NK-92 (cell line): ENCODE results near the gene CCDC9.

Experiments
- DNase-seq: peaks from one replicate; lab custom pipeline; 2025; ENCODE audit not compliant: unreplicated experiment; lab: John Stamatoyannopoulos, UW

The CCDC9 gene

DNA sequence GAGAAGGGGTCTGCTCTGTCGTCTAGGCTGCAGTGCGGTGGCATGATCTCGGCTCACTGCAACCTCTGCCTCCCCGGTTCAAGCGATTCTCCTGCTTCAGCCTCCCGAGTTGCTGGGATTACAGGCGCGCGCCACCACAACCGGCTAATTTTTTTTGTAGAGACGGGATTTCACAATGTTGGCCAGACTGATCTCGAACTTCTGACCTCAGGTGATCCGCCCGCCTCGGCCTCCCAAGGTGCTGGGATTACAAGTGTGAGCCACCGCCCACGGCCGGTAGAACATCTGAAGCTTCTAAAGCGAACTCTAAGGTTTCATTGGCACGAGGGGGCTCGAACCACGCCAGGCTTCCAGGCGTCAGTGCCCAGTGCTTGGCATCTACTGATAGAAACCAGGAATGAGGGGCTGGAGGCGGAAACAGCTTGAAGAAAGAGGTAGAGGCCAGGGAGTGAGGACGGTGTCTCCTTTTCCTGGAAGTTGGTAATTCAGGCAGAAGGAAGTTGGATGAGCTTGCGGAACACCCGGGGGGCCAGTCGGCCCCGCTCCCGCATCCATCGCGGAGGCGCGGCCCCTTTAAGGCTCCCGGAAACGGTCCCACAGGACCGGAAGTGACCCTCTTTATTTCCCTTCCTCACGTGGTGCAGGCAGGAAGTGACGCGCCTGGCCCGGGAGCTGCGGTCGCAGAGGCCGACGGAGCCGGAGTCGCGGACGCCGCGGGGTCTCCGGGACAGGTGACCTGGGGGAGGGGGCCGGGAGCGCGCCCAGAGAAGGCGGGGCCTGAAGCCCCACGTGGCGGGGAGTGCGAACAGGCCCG lies at the start of gene CCDC9:
Gene CCDC9 (plus strand): TSS at position 647 of the 814 bp plus-strand sequence. CDS start 1,876 bp downstream, outside the sequence.
- DNase-seq, result no peak

DNA sequence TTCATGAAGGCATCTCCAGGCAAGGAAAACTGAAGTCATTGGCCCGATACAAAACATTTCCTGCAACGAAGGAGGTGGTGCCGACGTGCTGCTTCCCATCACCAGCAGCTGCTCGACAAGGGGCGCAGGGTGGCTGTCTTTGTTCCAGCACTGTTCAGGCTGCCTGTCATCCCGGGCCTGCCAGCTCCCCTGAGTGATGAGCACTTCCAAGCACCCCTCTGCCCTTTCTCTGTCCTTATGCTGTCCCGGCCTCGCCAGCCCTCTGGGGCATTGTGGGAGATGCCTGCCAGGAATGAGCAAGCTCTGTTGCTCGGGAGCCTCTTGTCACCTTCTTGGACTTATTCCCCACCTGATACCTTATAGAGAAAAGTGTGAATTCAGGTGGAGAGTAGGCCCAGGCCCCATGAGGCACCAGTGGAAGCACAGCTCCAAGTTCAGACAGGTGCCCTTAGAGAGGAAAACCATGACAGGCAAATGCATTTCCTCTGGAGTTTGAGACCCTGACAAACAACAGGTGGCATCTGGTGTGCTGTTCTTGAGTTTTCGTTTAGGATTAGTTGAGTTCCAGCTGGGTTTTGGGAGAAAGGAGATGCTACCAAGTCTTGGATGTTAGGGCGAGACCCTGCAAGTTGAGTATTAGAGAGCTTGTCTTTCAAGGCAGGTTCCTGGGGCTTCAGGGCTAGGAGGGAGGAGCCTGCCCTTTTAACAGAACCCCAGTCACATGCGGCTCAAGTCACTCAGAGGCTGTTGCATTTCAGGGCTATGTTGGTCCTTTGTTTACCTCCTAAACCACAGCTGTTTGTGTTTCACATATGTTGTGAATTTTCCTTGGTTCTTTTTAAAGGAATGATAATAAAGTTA lies 46.8 kb upstream of the CCDC9 start:
- no peak for DNase-seq

DNA sequence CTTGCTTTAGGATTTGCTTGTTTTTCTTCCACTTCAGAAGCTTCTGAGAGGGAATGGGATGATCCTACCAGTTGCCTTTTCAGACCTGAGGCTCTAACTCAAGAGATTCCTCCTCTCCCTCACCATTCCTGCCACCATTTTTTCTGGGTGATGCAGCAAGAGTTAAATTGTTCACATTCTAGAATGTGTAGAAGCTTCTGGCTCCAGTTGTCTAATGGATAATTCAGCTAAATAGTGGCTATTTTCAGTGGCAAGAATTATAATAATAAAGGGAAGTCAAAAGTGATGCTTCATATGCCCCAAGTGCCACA lies 46.2 kb upstream of the CCDC9 start:
- no peak for DNase-seq

DNA sequence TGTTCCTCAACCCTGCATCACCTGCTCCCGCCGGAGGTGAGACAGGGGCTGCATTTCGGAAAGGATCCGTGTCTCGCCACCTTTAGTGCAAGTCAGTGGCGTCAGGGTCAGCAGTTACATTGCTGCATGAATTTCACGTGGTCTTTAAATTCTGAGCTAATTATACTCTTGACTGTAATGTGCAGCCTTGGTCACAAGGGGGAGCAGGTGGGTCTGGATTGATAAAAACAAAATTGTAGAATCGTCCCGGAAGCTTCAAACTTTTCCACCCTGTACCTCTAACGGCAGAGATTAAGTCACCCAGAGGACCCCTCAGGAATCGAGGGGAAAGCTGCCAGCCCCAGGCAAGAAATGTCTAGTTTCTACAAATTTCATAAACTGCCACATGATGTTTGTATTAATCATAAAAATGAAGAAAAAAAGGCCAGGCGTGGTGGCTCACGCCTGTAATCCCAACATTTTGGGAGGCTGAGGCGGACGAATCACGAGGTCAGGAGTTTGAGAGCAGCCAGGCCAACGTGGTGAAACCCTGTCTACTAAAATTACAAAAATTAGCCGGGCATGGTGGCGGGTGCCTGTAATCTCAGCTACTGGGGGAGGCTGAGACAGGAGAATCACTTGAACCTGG lies 45.5 kb upstream of the CCDC9 start:
- no peak for DNase-seq

DNA sequence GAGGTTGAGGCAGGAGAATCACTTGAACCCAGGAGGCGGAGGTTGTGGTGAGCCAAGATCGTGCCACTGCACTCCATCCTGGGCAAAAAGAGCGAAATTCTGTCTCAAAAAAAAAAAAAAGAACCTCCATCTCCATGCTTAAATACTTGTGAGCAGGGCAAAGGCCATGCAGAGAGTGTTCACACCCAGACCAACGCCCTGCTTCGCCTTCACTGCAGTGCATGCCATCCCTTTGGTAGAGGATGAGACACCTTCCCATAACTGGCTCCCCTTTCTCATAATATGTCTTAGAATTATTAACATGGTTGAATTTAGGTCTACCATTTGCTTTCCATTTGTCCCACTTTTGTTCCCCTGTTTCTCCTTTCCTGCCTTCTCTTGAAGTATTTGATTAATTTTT lies 40.7 kb upstream of the CCDC9 start:
- DNase-seq, result no peak

DNA sequence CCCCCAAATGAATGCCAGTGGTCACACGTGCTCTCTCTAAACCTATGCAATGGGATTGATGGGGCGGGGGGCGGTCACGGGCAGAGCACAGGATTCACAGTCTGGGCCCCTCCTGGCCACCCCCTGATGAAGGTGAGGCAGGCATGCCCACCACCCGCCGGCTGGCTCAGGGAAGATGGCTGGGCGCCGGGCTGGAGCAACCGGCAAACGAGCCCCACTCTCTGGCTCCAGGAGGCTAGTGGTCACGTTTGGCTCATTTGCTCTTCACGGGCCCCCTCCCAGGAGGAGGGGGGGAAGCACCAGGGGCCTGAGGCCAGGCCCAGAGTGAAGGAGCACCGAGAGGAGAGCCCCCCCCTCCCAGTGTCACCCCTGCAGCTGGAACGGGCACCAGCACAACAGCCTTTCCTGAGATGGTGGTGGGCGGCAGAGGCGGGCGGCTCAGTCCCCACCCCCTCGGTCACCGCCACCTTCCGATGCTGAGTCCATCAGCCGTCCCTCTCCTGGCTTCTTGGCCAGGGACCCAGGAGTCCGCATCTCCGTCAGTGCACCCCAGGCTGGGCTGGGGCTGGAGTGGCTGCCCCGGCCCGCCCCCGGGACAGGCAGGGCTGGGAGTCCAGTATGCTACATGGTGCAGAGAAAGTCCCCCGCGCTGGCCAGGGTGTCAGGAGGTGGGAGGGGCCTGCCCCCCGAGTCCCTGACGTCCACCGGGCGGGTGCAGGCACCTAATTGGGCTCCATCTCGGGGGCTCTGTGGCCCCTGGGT lies 35.1 kb upstream of the CCDC9 start:
- DNase-seq, result no peak

DNA sequence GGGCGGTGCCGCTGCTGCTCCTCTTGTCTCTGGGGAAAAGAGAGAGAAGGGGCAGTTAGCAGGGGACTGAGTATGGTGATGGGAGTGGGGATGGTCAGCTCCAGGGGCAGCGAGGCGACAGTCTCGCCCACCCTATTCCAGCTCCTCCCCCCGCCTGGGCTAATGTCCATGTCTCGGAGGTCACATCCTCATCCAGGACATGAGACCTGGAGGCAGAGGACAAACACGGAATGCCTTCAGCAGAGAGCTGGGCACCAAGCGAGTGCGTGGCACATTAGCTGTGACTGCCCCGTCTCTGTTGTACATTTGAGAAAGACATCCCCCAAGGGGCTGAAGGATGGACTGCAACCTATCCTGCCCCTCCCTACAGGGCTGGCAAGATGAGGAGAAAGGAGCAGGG lies 34.4 kb upstream of the CCDC9 start:
- DNase-seq, result no peak

DNA sequence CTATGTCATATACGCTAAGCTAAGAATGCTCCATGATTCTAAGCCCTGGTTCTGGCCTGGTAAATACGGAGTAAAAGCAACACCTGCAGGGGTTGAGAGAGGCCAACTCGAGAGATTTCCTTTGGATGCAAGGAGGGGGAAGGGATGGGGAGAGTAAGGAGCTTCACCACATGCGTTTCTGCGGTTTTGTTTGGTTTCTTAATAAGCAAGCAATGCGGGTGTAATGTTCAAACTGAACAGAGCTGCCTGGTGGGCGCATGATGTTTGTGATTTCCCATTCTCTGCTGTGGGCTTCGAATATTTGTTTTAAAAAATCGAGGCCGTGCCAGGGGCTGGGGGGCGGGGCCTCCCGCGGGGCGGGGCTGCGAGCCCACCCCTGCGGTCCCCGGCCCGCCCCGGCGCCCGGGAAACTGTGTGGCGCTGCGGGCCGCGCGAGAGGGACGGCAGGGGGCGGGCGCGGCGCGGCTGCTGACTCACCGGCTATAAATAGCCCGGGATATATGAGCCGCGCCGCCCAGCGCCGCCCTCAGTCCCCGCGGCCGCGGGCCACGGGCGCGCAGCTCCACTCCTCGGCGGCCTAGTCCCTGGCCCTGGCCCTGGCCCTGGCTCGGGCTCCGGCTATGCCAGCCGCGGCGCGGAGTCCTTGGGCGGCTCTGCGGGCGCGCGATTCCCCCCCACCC lies 30.4 kb upstream of the CCDC9 start:
- DNase-seq, result no peak

DNA sequence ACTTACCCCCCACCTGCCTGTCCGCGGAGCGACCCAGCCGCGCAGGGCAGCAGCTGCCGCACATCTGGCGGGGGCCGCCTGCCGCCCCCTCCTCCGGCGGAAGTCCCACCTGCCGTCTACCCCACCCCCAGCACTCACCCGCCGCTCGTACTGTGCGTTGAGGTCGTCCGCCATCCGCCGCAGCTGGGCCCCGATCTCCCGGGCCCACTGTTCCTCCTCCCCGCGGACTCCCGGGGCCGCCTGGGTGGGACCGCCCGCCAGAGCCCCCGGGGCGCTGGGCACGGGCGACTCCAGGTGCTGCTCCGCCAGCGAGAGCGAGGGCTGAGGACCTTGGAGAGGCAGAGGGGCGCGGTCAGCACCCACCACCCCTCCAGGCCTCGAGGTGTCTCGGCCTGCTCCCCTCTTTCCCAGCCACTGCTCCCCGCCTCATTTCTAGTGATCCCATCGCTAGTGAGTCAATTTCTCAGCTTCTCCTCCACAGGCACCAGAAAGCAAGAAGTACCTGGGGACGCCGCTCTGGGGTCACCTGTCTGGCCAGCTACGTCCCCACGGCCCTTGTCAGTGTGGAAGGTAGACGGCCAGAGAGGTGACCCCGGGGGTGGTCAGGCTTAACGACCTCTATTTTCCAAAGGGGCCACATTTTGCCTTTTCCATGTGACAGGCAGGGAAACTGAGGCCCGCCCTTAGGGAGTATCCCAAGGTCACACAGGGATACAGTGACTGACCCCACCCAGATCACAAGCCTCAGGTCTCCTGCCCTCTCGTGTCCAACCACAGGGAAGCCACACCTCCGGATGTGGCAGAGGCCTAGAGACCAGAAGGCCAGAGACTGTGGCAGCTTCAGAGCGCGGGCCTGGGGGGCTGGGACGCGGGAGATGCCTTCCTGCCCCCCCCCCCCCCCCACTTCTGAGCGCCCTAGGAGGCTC lies 29.6 kb upstream of the CCDC9 start:
- no peak for DNase-seq

DNA sequence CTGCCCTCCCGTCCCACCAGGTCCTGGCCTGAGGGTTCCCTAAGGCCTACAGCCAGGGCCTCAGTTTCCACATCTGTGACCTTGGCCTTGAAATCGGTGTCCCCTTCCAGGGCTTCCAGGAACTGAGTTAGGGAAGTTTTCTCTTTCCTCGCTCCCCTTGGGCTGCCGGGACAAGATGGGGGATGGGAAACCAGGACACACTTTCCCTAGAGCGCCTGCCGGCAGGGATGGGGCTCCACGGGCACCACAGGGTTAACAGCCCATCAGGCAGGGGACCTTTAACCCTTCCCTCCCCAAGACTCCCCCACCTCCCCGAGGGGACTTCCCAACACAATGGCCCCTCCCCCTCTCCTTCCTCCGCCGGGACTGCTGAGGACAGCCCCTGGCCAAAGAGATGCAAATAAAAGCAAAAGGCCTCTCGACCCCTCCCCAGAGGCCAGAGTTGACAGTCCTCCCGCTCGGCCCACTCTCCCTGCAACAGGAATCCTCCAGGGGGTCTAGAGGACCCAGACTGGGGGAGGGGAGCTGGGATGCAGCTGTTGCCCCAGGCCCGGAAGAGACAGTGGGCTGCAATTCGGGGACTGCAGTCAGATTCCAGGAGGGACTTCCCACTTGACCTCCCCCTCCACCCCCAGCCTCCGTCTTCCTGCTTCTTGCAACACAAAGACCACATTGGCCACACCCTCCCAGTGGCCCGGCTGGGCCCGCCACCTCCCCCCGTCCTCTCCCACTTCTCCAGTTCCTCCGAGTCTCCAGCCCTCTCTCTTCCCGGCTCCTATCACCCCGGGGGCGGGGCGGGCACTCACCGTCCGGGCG lies 28.8 kb upstream of the CCDC9 start:
- DNase-seq, result no peak

DNA sequence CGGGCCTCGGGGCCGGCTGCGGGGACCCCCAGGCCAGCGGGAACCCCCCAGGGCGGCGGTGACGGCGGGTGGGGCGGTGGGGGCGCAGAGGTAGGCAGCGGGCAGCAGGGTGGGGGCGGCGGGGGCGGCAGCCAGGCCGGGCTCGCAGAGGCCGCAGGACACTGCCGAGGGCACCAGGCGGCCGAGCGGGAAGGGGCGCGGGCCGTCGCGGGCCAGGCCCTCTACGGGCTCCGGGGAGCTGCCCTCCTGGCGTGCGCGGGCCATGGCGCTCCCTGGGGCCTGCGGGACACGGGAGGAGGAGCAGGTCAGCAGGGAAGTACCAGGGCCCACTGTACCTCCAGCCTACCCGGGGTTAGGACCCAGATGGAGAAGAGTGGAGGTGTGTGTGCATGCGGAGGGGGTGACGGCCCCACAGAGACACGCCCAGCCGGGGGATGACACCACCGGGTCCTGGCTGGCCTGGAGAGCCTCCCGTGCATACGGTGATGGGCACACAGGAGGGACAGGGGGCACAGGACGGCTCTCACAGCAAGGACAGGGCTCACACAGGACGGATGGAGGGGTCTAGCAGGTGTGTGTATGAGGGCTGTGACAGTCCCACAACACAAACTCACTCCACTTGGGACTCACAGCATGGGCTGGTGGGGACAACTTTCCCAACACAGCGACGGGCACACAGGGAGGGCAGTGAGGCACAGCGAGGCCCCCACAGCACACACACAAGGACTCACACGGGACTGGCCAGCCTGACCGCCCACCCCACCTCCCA lies 28.0 kb upstream of the CCDC9 start:
- DNase-seq, result no peak

DNA sequence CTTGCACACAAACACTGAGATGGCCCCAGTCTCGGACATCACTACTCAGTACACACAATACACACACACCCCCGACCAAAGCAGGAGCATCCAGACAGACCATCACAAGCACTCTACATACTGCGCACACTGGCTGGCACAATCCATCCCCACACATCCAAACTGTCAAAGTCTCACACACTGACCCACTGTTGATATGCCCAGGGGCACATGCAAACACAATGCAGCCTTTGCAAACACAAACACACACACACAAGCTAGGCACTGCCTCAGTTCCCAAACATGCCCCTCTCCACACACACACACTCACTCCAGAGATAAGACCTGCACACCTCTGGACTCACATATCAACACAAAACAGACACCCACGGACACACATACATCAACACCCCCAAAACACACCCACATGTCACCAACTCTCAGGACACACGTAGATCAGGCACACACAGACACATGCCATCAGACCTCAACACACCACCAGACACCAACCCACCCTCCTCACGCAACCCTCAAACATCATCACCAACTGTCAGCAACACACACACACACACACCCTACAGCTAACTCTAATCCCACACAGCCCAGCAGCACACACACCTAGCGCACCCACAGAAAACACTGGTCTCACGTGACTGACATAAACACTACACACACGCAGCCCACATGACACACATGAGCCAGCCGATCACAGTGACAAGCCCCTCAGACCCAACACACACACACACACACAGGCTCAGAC lies 27.2 kb upstream of the CCDC9 start:
- DNase-seq, result no peak

DNA sequence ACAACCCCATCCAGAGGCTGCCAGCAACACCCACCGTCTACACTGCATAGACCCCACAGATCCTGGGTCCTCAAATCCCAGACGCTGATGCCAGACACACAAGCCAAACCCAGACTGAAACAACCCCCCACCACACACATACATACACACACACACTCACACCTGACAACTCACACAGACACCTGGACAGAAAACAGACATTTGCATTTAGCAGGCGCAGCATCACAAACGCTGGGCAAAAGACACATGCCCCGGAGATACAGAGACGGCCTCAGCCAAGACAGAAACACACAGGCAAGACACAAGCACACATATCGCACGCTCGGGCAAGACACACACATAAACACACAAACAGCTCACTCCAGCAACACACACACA lies 26.7 kb upstream of the CCDC9 start:
- DNase-seq, result no peak

DNA sequence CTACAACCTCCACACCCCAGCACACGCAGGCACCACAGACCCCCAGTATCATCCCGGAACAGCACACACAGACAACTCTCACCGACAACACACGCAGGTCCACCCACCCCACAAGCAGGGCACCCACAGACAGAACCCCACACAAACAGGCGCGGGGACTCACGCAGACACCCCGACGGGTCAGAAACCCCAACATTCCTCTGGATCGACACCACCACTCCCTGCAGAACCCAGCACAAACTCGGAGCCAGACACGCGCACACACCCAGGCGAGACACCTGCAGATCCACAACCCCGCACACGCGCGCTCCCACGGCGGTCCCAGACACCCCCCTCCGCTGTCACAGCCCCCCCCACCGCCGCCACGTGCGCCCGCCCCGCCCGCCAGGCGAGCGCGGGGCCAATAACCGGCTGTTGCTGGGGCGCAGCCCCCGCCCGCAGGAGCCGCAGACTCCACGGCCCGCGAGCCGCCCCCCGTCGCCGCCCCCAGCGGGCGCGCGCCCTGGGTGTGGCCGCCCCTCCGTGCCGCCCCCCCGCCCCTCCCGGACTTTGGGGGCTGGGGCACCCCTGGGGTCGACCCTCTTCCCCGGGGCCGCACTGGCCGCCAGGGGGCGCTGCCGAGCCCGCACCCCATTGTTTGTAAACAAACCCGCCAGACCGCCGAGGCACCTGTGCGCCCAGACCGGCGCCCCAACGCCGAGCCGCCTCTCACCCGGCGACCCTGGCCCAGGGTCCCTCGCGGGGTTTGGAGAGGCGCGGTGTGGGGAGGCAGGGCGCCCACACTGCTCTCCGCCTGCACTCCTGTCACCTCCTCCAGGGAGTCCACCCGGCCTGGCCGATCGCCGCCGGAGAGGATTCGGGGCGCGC lies 26.0 kb upstream of the CCDC9 start:
- no peak for DNase-seq

DNA sequence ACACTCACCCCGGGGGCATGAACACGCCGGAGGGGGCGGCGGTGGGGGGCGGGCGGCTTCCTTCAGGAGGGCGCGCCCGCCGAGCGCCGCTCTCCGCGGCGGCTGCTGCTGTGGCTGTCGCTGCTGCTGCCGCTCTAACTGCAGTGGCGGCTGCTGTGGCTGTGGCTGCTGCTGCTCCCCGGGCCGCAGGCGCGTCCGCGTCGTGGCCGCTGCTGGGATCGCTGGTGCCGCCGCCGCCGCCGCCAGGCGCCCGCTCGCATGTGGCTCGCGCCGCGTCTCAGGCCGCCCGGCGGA lies 25.5 kb upstream of the CCDC9 start, which contains the start of gene BBC3:
Gene BBC3 (minus strand): TSS at position 279 of the 294 bp plus-strand sequence. CDS start 2,768 bp downstream, outside the sequence.
- DNase-seq, result no peak
